ES-I3 (cell line): ENCODE data around the gene PPP1R15A.

Source experiments
- H3K36me3 ChIP-seq: 2 replicates; pipeline ENCODE4 v1.6.1; 2013; ENCODE audit warnings: mild to moderate bottlenecking, low read length, control low read depth, moderate library complexity; ENCODE audit not compliant: insufficient read depth
- H3K4me1 ChIP-seq: 2 replicates; pipeline ENCODE4 v1.6.1; 2013; ENCODE audit warnings: mild to moderate bottlenecking, control low read depth, low read length; ENCODE audit not compliant: insufficient read depth
- H3K9ac ChIP-seq: 2 replicates; pipeline ENCODE4 v1.6.1; 2013; ENCODE audit warnings: low read depth, mild to moderate bottlenecking, low read length, moderate library complexity
- H3K9me3 ChIP-seq: 2 replicates; pipeline ENCODE4 v1.6.1; 2013; ENCODE audit warnings: mild to moderate bottlenecking, low read length, moderate library complexity; ENCODE audit not compliant: control insufficient read depth, insufficient read depth

The PPP1R15A gene

DNA sequence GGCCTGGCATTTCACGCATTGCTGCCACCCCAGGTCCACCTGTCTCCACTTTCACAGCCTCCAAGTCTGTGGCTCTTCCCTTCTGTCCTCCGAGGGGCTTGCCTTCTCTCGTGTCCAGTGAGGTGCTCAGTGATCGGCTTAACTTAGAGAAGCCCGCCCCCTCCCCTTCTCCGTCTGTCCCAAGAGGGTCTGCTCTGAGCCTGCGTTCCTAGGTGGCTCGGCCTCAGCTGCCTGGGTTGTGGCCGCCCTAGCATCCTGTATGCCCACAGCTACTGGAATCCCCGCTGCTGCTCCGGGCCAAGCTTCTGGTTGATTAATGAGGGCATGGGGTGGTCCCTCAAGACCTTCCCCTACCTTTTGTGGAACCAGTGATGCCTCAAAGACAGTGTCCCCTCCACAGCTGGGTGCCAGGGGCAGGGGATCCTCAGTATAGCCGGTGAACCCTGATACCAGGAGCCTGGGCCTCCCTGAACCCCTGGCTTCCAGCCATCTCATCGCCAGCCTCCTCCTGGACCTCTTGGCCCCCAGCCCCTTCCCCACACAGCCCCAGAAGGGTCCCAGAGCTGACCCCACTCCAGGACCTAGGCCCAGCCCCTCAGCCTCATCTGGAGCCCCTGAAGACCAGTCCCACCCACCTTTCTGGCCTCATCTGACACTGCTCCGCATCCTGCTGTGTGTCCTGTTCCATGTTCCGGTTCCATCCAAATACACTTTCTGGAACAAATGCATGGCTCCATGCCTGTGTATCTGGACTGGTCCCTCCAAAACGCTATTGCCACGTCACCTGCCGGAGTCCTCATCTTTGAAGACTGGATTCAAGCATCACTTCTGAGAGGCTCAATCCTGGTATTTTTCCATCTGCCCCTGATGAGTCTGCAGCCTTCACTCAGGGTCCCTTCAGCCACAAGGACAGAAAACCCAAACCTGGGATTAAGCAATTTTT is 50.6 kb downstream of the PPP1R15A start:
- Histone ChIP-seq H3K9ac (no peak overlapping the region), H3K36me3 (no peaks in the 10 kb centered on the region; the same call in 1 of the 2 replicates), H3K4me1 (no peaks in the 10 kb centered on the region), H3K9me3 (no peaks in the 10 kb centered on the region)

DNA sequence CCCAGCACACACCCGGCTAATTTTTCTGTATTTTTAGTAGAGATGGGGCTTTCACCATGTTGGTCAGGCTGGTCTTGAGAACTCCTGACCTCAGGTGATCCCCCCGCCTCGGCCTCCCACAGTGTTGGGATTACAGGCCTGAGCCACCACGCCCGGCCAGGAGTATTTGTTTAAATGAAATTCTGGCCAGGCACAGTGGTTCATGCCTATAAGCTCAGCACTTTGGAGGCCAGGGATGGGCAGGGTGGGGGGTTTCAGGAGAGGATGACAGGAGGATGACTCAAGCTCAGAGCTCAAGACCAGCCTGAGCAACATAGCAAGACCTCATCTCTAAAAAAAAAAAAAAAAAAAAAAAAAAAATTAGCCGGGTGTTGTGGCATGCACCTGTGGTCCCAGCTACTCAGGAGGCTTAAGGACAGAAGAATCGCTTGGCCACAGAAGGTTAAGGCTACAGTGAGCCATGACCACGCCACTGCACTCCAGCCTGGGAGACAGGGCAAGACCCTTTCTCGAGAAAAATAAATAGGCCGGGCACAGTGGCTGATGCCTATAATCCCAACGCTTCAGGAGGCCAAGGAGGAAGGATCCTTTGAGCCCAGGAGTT is 53.1 kb downstream of the PPP1R15A start:
- H3K4me1 ChIP-seq = no peaks in the 10 kb centered on the region
- no peak overlapping the region for H3K9ac ChIP-seq
- no peaks in the 10 kb centered on the region; the same call in 1 of the 2 replicates for H3K36me3 ChIP-seq
- H3K9me3 ChIP-seq = no peaks in the 10 kb centered on the region
